Right renal cortex interstitium (tissue), 3 donors: ENCODE data around the gene NAALADL2. TPM values are rescaled to one million over a fixed set of nuclear protein-coding genes. Genes with fewer than 3 reads are reported as not detected.
"Not testable (repeated sequence)": the region's sequence is repeated elsewhere in the genome, so short reads cannot be mapped to it uniquely, and the experiment has no call there.

Experiments
- DNase-seq, 3 donors: peaks; one replicate each; pipeline ENCODE4 v3.0.0-alpha.2; 2013; ENCODE audit warnings: low read depth in 3 of 3, low spot score in 2 of 3
- polyA plus RNA-seq, 3 donors: library from polyadenylated mRNA; unstranded; fragments of 120-200 nt; gene quantifications; one replicate each; pipeline ENCODE4 v1.2.1, GENCODE V29; 2013; ENCODE audit not compliant: insufficient read length in 3 of 3

Gene NAALADL2
- polyA plus RNA-seq, 3 donors, result 18.2 to 22.0 (median 20.4) TPM

DNA sequence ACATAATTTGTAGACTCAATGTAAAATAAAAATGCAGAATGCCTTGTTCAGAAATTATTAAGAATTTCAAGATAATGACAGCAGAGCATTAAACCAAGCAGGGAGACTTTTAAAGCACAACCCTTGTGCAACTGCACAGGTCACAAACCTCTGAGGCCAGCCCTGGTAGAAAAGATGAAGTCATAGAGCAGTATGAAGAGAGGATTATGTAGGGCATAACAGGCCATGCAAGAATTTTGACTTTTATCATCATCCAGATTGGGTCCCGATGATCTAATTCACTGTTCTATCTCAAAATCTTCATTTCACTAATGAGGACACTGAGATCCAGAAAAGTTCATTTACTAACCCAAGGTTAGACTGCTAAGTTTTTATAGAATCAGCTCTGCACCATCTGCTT, 388.5 kb downstream of the NAALADL2 start:
- DNase-seq, result no peak

DNA sequence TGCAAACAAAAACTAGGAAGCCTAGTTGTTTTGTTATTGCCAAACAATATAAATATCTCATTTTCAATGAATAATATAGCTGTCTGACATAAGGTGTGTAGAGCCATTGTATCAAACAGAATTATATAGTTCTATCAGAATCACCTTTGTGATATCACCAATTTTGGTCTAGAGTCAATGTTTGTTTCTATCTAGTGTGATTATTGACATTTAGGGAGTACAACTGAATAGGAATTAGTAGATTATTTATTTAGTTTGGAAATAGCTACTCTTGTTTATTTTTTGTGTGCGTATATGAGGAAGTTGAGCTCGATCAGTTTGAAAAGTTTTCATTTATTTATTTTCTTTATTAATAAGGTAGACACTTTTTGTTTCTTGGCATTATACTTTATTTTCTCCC, 389.7 kb downstream of the NAALADL2 start:
- no peak for DNase-seq

GRCh38 chr3:175255698-175256097, 396.6 kb downstream of the NAALADL2 start:
- no peak for DNase-seq

- no peak for DNase-seq
Measured at GRCh38 chr3:175257123-175257522, 398.0 kb downstream of the NAALADL2 start.

- no peak for DNase-seq
Measured at GRCh38 chr3:175258763-175259162, 399.6 kb downstream of the NAALADL2 start.

DNA sequence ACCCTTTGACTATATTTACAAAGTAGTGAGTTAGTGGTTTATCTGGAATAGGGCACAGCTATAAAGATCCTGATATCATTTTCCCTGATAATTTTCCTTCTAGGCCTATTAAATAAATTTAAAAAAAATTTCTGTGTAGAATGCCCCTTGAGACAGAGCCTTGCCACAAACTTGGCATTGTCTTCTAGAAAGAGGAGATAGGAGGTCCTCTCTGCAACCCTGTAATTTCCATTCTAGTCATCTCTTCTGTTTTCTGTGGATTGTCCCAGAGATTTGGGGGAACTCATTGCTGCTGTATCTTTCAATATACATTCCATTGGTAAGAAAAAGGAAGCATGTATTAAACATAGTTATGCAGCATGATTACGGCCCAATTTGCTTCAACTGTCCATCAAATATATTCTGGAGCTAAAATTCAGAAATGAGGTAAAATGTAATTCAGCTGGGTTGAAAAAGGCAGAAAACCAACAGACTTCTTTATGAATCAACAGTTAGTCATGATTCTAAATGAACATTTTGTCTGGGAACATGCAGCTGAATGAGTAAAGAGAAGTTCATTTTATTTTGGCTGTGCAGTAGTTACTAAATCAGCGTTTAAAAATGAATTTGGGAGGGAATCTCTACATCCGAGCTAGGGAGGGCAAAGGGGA, 401.1 kb downstream of the NAALADL2 start:
- no peak for DNase-seq

- DNase-seq, result no peak
Measured at GRCh38 chr3:175266478-175266877, 407.3 kb downstream of the NAALADL2 start.

GRCh38 chr3:175267121-175267531, 408.0 kb downstream of the NAALADL2 start:
- DNase-seq, result no peak

DNA sequence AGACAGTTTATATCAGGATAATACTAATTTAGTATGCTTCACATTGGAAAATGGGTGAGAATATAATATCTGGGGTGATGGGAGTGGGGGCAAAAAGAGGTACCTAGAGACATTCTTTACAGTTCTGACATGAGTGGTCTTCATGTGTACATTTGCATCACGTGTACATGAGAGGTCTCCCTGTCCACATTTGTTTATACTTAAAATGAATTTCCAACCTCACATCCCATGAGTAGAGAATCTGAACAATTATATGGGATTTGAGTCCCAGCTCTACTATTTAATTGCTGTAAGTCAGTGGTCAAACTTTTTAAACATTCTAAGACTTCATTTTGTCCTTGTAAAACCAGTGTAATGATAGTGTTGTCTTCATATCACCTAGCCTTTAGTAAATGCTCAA, 408.4 kb downstream of the NAALADL2 start:
- no peak for DNase-seq

GRCh38 chr3:175269394-175269793, 410.3 kb downstream of the NAALADL2 start:
- no peak for DNase-seq

DNA sequence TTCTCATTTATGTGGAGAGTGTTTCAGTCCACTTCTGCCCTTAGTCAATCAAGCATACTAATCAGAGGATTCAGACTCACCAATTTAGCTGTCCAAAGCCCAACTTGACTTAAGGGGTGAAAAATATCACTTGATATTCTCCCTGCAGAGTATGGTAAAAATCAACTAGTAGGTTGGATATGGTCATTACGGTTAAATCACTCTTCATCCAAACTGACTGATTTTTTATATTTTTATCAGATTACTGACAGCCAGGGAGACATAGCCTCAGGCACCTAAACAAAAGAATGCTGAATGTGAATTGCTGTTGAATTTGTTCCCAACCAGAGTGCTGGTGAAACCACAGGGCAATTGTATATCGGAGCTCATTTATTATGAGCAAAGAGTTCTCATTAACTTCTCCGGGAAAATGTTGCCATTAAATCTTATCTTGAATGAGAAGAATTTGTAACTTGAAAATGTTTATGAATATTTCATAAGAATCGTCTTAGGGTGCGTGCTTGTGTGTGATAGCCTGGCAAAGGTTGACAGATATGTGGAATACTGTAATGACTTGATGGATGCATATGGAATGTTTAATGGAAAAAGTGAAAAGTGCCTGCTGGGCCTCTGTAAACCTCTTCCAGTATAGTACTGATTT, 411.2 kb downstream of the NAALADL2 start:
- no peak for DNase-seq

- no peak for DNase-seq
Measured at GRCh38 chr3:175270866-175271265, 411.7 kb downstream of the NAALADL2 start.

DNA sequence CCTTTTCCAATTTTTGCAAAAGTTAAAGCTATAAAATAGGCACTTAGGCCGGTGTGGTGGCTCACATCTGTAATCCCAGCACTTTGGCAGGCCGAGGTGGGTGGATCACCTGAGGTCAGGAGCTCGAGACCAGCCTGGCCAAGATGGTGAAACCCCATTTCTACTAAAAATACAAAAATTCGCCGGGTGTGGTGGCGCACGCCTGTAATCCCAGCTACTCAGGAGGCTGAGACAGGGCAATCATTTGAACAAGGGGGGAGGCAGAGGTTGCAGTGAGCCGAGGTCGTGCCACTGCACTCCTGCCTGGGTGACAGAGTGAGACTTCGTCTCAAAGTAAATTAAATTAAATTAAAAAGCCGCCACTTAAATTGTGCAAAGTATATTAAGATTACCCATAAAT, 412.3 kb downstream of the NAALADL2 start:
- not testable (repeated sequence) for DNase-seq

- no peak for DNase-seq
Measured at GRCh38 chr3:175272392-175272791, 413.3 kb downstream of the NAALADL2 start.

GRCh38 chr3:175273573-175273972, 414.4 kb downstream of the NAALADL2 start:
- no peak for DNase-seq

DNA sequence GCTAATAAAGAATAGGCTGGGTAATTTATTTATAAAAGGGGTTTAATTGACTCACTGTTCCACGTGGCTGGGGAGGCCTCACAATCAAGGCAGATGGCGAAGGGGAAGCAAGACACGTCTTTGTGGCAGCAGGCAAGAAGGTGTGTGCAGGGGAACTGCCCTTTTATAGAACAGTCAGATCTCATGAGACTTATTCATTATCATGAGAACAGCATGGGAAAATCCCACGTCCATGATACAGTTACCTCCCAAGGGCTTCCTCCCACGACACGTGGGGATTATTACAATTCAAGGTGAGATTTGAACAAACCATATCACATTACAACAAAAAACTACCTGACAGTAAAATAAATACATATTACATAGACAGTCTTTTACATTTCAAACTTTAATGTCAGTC, 414.9 kb downstream of the NAALADL2 start:
- DNase-seq, result no peak

- DNase-seq, result no peak
Measured at GRCh38 chr3:175274474-175275218, 415.5 kb downstream of the NAALADL2 start.

DNA sequence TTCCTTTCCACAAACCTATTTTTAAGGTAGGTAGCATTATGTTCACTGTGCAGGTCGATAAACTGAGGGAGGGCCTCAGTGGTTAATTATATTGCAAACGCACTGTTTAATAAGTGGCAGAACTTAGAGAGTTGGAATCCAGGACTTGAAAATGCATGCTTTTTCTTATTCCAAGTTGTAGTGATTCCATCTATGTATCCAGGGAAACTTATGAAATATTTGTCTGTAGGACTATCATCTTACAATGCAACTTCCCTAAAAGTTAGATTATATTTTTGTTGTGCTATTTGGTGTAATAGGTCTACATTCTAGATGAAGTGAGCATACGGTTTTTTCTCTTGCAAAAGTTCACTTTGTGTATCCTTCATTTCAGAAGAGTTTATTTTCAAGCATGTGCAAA, 419.5 kb downstream of the NAALADL2 start:
- DNase-seq, result no peak

- DNase-seq, result no peak
Measured at GRCh38 chr3:175279457-175279856, 420.3 kb downstream of the NAALADL2 start.

DNA sequence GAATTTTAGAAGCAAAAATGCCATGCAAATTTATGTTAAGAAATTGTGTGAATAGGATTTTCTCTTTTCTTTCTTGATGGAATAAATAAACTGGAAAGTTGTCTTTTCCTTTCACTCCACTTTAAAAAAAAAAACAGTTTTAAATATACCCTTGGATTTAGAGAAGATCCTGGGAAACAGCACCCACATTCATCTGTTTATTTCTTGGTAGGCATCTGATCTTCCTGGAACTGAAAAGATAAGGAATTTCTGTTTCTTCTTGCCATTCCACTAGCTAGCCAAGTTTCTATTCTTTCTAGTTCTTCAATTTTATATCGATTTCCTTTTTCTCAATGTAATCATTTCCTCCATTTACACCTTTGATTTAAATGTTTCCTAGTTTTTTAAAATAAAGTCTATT, 420.8 kb downstream of the NAALADL2 start:
- no peak for DNase-seq

DNA sequence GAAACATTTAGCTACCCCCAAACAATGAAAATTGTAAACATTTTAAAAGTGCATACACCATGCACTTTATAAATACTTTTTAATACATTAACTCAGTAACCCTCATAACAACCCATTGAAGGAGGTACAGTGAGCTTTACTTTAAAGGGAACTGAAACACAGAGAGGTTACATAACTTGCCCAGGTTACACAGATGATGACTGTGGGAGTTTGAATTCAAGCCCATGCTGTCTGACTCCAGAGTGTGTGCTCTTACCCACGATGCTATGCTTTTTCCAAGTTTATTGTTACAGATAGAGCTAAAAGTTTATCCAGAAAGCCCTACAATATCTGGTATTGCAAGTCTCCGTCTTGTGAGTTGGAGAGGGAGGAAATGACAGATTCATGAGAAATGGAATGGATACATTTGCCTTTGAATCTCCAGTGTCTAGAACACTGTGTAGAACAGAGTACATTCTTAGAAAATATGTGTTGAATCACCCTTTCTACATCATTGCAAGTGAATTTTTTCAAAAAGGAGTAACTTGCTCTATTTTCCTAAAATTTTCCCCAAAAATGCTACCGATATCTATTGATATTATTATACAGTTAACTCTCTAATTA, 428.3 kb downstream of the NAALADL2 start:
- no peak for DNase-seq

GRCh38 chr3:175288621-175289020, 429.5 kb downstream of the NAALADL2 start:
- DNase-seq, result no peak
